GM19397 (cell line): ENCODE data around the gene CASK.

Experiments
- ATAC-seq: cut with Tn5 transposase; IDR thresholded peaks from one replicate; pipeline ENCODE4 v1.9.1; 2021; ENCODE audit warnings: mild to moderate bottlenecking, moderate library complexity; ENCODE audit not compliant: unreplicated experiment

The CASK gene

DNA sequence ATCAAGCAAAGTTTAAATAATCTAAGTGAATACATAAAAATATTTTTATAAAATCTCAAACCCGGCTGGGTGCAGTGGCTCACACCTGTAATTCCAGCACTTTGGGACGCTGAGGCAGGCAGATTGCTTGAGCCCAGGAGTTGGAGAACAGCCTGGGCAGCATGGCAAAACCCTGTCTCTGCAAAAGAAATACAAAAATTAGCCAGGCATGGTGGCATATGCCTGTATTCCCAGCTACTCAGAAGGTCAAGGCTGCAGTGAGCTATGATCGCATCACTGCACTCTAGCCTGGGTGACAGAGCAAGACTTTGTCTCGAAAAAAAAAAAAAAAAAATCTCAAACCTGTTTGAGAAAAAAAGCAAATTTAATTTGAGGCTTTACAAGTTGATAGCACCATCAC lies 331.4 kb downstream of the CASK start:
- ATAC-seq = no peak

DNA sequence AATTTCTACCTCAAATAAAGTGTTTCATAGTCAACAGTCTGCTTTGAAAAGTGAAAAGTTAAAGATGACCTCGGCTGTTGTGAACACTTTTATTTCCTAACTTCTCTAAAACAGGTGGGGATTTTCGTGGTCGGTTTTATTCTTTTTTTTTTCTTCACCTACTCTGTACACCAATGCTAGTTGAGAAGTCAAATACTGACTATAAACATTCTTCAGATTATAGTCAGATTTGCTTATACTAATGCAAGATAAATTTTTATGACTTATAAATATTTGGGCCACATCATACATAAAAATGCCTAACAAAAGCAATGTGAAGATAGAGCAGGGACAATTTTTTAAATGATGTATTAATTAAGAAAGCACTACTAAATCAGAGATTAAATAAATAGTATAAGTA lies 332.7 kb downstream of the CASK start:
- no peak for ATAC-seq

DNA sequence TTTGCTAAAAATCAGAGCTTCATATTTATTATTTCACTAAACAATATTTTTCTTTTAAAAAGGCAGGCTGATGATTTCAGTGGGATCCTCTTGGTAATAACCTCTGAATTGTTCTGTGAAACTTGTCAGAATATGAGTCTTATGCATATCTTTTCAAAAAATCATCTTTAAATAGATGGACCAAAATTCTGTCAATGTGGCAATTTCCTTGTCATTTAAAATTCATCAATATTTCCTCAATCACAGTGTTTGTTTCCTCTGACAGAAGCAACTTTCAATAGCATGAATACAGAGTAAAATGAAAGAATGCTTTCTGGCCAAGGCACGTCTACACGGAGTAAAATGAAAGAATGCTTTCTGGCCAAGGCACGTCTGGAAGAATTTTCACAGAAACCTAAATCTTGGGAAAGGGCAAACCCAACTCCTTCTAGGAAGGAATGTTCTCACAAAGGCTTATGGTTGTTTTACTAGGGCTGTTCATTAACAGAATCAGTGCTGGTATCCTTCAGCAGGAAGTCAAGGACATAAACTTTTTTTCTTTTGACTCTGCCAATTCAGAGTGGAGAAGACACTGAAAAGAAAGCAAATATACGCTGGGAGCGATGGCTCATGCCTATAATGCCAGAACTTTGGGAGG lies 333.6 kb downstream of the CASK start:
- ATAC-seq = no peak

DNA sequence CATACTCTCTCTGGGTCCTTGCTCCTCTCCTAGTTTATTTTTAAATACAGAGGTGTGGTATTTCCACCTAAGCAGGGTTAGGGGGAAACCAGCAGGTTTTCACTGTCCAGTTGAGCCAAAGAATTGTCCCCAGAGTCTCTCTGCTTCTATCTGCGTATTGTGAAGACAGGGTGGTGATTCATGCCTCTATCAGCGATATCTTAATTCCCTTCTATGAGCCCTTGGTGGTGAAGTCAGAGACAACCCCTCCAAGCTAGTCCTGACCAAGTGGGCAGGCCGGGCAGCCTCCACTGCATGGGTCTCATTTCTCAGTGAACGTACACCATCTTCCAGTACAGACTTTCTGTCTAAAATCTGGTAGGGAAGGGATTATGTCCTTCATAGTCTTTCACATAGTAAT lies 335.1 kb downstream of the CASK start:
- ATAC-seq = no peak

DNA sequence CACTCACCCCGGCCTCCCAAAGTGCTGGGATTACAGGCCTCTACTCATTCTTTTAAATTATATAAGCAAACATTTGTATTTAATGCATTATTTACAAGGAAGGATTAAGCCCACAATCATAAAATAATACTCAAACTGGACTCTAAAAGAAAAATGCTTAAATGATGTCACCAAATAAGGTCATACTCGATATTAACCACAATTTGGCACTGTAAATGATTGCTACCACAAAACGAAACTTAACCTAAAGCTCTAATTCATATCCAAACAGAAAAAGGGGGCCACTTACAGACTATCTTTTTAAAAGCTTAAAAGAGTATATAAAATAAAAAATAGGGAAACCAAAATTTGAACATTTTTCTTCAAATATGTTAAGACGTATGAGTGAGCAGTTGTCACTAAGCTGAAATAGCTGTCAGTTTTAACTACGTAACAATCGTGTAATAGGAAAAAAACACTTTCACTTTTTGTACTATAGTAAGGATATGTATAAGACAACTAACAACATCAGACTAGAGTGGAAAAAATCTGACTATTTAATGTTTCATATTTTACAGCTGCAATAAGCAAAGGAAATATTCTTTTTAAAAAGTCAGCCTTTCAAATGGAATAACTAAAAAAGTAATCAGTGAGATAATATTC lies 342.8 kb downstream of the CASK start:
- no peak for ATAC-seq

DNA sequence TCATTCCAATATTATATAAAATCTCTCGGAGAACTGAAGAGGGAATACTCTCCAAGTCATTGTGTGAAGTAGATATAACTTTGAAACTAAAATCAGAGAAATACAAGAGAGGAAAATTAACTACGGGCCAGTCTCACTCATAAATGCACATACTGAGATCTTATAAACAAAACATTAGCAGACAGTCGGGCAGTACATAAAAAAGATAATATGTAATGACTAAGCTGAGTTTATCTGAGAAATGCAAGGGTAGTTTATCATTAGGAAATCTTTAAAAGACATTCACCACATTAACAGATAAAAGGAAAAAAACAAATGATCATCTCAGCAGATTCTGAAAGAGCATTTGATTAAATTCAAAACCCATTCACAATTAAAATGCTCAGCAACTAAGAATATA lies 359.5 kb downstream of the CASK start:
- ATAC-seq = no peak

DNA sequence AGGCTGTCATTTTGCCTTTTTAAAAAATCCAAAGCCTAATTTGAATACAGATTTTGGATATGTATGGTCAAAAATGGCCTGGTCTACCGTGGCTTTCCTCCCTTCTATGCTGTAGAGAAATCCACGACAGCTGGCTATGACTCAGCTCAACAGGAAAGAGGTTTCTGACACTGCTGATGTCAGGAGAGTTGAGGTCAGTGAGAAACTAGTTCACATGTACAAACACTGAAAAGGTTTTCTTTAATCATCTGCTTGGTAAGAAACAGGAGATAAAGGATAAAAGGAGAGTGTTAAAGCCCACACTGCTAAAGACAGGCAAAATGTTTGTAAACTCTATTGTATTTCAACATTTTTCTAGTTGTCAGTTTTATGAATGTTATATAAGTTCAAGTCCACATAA lies 362.3 kb downstream of the CASK start:
- ATAC-seq = peak; percentile 64

DNA sequence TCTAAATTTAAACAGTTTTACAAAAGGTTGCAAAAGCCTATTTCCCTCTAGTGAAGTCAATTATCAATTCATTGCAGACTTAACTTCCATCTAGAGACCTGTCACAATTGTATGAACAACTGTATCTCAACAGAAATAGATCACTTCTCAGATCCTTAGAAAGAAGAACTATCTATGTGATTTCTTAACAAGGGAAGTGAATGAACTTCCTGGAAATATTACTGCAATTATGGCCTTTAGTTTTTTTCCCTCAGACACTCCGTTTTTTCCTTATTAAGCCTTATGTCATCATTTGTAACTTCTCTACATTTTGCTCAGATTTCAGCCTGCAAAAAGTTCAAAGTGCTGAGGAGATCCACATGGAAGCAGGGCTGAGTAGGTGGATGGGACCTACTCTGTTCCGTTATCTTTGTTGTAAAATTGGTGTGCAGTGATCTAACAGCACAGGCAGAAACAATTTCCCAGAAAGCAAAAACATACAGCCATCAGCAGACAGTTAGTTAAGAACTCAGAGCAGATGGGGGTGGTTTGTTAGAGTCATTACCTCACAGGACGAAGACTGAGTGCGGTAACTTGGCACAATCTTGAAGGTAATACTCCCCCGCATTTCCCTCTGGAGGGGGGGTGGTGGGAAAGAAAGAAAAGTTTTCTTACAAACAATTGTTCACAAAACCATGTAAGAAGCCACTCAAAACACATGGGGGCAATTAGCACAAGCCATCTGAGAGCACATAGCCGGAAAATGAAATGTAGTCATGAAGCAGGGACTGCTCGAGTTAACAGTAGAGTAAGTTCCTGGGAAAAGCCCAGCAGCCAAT lies 363.9 kb downstream of the CASK start:
- ATAC-seq = no peak

DNA sequence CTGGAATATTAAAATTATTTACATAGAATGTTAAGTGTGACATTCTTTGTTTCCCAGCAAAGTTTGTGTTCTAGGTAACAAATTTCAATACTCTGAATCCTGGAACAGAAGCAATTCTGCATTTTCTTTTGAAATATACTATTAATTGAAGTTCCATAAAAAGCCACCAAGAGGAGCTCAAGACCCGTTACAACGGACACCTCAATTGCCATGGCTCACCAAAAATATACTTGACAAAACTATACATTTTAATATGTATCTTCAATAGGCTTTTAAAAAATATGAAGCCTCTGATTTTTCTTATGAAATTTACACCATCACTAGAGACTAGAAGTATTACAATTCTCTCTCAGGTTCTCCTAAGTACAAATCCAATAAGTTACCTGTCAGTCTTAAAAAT lies 364.8 kb downstream of the CASK start:
- no peak for ATAC-seq

DNA sequence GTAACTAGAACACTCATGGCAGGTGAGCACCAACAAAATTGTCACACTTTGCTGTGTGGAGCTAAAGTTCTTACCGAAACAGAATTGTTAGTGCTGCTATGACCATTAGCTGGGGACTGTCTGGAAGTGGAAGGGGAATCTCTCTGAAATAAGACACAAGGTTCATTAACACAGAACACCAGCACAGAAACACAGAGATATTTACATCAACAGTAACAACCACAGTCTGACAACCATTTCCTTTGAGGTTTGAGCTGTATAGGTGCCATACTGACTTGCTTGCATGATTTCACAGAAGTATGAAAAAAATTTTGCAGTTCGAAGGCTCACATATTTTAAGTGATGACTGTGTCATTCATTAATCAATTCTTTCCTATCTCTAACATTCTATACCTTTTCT lies 366.4 kb downstream of the CASK start:
- ATAC-seq = no peak

DNA sequence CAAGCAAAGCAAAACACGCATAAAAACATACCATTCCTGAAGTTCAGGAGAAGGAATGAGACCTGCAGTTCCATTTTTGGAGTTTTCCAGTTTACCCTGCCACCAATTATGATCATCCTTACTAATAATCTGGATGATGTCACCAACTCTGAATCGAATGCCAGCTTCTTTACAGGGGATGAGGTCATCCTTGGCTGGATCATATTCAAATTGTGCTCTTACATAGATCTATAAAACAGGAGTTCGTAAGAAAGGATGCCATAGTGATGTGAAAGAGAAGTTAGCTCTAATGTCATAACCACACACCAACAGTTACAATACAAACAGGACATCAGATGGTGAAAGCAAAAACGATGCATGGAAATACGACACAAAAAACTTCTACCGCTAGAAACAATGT lies 369.7 kb downstream of the CASK start:
- no peak for ATAC-seq

DNA sequence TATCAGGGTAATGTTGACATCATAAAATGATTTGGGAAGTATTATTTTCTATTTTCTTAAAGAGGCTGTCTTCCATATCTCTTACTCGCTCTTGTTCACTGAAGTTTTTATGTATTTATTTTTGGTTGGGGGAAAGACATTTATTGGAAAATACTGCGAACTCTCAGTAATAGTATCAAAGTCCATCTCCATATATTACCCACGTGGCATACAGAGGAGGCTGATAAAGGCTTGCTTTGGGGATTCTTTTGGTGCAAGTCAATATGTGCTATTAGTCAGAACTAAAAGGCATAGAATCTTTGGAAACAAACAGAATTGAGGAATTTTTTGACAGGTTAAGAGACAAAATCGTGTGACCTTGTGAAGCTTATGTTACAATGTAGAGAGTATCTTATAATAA lies 374.9 kb downstream of the CASK start:
- no peak for ATAC-seq

DNA sequence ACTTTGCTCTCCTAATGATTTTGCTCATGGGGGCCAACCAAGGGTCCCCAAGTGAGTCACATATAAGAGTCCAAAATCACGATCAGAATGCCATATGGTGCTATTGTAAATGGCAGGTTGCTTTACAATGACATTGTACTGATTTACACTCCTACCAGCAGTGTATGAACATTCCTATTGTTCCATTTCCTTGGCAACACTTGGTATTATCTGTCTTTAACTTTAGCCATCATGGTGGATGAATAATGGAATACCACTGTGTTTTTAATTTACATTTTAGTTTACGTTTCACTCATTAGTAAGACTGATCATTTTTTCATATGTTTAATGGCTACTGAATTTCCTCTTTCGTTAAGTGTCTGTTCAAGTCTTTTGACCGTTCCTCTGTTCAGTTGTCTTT lies 379.7 kb downstream of the CASK start:
- no peak for ATAC-seq

DNA sequence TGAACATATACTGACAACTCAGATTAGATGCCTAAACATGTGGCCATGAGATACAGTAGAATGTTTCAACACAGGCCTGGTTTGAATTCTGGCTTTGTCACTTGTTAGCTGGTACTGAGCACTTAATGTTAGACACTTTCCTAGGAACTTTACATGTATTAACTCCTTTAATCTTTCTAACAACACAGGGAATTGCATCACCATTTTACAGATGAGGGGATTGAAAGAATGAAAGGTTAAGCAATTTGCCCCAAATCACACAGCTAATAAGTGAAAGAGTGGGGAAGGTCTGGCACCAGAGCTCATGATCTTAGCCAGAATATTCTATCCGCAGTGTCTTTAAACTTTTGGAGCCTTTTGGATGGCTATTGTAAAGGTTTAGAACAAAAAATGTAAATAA lies 380.3 kb downstream of the CASK start:
- ATAC-seq = no peak

DNA sequence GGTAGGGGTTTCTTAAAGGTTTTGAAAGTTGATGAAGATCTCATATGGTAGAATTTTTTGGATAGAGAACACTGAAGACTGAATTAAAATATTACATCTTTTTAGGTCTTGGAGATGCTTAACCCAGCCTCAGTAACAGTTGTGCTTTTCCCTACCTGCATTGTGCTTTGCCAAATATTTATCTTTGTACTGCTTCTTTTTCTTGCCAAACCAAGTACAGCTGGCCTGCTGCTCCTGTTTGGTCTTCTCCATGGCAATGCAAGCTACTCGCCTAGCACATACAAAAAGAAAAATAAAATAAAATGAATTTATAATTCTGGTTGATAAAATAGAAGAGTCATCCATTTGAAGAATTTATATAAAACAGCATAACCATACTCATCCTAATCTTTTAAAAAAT lies 380.8 kb downstream of the CASK start:
- ATAC-seq = no peak

DNA sequence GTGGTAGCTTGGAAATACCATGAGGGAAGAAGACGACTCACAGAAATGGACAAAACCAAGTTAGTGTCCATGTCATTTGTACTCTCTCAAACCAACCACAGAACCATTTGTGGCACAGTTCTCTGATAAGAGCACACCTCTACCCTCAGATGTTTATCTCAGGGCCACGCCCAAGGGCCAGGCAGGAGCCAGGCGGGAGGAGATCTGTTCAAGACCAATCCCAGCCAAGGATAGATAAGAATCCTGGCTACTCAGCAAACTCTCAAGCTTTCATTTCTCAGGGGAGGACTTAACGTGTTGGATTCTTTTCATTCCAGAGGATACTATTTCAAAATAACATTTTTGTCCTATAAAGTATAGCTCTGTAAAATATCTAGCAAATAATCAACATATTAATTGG lies 381.2 kb downstream of the CASK start:
- ATAC-seq = no peak

DNA sequence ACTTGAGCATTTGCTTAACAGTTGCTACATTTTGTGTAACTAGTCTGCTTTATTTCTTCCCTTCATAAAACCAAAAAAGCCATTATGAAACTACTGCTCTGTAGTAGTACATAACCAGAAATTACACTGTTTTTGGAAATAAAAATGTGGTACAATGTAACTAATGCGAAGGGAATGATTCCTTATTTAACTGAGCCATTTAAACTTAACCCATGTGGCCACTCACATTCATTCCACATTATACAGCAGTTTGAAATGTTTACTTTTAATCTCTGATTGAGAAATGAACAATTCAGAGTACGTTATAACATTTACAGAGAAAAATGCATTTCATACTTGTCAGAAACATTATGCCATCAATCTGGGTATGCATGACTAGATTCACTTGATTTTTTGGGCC lies 382.0 kb downstream of the CASK start:
- no peak for ATAC-seq

DNA sequence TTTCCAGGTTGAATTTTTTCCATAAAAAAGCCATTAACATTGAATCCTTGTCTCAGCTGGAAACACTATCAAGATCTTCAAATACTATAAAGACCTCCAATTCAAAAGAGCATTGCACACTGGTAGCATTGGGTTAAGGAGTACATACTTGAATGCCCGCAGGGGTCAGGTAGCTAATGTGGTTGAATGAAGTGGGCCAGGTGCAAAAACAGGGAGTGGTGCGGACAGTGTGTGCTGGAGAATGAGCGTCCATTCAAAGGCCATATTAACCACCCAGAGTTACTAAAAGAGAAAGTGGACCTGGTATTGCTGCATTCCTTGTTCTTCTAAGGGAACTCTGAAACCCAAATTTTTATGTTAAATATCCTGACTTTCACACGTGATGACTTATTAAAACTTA lies 384.6 kb downstream of the CASK start:
- no peak for ATAC-seq

DNA sequence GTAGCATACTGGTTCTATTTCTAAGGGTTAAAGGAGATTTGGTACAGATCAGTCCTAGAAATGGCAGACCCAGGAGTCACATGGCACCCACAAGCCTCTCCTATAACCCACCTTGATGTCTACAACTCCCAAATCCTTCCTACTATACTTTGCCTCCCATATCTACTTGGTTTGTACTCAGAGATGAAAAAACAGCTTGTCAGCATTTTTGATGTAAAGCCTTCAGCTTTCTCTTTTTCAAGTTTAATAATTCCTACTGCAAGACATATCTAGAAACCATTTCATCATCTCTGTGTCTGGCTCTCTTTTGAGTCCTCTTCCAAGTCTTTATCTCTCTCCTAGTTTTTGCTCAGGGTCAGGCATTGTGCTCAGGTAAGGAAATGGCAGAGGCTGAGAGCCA lies 393.3 kb downstream of the CASK start:
- no peak for ATAC-seq

DNA sequence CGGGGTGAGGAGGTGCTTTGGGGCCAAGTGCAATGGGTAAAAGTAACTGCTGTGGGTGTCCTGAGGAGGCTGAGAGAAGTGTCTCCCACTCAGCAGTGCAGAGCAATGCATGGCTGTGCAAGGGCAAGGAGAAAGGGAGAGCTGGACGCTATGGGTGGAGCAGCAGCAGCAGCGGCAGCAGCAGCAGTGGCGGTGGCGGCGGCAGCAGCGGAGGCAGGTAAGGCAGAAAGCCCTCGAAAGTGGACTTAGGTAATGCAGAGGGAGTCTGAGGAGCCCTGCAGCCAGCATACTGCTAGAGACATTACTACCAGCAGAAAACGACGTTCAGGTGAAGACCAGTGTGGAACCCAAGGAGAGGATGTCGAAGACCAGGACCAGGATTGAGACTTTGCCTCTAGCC lies 394.1 kb downstream of the CASK start:
- no peak for ATAC-seq

DNA sequence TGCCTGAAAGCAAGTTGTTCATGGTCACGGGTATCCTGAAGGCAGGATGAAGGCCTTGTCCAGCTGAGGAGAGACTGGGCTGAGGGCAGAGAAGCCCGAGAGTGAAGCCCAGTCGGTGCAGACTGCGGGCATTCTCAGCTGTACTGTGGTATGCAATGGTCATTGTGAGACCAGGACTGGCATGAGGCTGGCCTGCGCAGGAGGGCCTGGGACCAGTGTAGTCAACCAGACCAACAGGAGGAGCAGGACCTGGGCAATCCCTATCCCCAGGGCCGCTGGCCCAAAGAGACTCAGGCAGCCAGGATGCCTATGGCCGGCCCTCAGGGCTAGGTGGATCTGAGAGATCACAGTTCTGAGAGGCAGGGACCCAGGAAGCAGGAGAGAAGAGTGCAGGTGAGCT lies 394.6 kb downstream of the CASK start:
- no peak for ATAC-seq

DNA sequence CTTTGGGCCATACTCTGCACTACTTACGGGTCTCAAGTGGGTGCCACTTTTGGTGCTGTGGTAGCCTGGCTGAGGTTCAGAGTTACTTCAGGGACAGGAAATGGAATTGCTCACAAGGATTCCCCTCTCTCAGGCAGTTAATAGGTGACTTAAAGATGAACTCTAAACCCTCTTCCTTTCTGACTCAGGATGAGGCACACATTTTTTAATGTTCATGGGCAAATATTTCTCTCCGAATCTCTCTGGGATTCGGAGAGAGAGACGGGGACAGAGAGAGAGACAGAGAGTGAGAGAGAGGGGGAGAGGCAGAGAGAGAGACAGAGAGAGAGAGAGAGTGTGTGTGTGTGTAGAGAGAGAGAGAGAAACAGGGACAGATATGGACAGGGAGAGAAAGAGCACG lies 396.4 kb downstream of the CASK start:
- ATAC-seq = no peak
